PC-9 (cell line): Measurements from ENCODE around the gene METAP2.

ENCODE experiments used
- EZH2 ChIP-seq: fragments of 200-600 bp; sonication (generic); IDR thresholded peaks from 2 replicates; pipeline ENCODE4 v1.8.0; 2017; ENCODE audit warnings: antibody characterized with exemption, low read depth
- TF ChIP-seq, protein P1 (sequence below): fragments of 200-600 bp; sonication (generic); conservative IDR thresholded peaks from 2 replicates; pipeline ENCODE4 v1.6.1; 2017; ENCODE audit warnings: mixed run types, antibody characterized with exemption, mild to moderate bottlenecking, moderate library complexity

DNA sequence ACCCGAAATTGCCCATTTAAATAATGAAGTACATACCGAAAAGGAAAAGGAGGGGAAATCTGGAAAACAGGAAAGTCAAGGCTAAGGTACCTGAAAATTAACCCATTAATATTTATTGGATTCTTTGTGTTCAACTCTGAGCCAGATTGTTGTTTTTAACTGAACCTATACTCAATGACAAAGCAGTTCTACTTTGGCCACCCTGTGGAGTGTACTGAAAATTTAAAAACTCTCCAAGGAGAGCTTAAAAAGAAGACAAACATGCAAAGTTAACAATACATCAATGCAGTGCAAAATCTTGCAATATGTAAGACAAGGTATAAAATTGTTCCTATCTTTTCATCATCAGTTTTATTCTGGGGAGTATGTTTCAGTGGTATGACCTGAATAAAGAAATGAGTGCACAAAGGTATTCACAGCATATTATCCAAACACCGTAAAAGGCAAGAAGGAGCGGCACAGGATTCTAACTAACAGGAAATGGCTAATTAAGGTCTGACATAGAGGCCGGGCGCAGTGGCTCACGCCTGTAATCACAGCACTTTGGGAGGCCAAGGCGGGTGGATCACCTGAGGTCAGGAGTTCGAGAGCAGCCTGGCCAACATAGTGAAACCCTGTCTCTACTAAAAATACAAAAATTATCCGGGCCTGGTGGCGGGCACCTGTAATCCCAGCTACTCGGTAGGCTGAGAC lies 75.6 kb downstream of the METAP2 start:
- TF ChIP-seq EZH2 = no peak
- TF ChIP-seq, protein P1, sequence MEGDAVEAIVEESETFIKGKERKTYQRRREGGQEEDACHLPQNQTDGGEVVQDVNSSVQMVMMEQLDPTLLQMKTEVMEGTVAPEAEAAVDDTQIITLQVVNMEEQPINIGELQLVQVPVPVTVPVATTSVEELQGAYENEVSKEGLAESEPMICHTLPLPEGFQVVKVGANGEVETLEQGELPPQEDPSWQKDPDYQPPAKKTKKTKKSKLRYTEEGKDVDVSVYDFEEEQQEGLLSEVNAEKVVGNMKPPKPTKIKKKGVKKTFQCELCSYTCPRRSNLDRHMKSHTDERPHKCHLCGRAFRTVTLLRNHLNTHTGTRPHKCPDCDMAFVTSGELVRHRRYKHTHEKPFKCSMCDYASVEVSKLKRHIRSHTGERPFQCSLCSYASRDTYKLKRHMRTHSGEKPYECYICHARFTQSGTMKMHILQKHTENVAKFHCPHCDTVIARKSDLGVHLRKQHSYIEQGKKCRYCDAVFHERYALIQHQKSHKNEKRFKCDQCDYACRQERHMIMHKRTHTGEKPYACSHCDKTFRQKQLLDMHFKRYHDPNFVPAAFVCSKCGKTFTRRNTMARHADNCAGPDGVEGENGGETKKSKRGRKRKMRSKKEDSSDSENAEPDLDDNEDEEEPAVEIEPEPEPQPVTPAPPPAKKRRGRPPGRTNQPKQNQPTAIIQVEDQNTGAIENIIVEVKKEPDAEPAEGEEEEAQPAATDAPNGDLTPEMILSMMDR = no peak
